Measurements from ENCODE around the gene WSCD2.

Gene WSCD2

GRCh38 chr12:108287227-108287626 is 158.1 kb downstream of the WSCD2 start:
- ChIA-PET CTCF (no interaction called here), POLR2A (no interaction called here)
- TF ChIP-seq LEF1 (IDR thresholded peaks at IDR 0.05; ENCODE audit: borderline replicate concordance): no peak
- no peak for TF ChIP-seq BHLHE40 (IDR thresholded peaks at IDR 0.05; ENCODE audit: borderline replicate concordance)
- no peak for TF ChIP-seq FOXA1 (IDR thresholded peaks at IDR 0.05)
- TF ChIP-seq CTBP1 (IDR thresholded peaks at IDR 0.05; ENCODE audit: borderline replicate concordance): no peak
- TF ChIP-seq FOXK2 (IDR thresholded peaks at IDR 0.05): no peak
- TF ChIP-seq FOXM1 (IDR thresholded peaks at IDR 0.05; ENCODE audit: borderline replicate concordance): no peak
- TF ChIP-seq NFRKB (IDR thresholded peaks at IDR 0.05): no peak
- no peak for TF ChIP-seq HDGF (IDR thresholded peaks at IDR 0.05; ENCODE audit: borderline replicate concordance)
- TF ChIP-seq ARNT (IDR thresholded peaks at IDR 0.05): no peak
- TF ChIP-seq TARDBP (IDR thresholded peaks at IDR 0.05): no peak
- TF ChIP-seq ZNF384 (IDR thresholded peaks at IDR 0.05): no peak
- no peak for TF ChIP-seq SUZ12 (IDR thresholded peaks at IDR 0.05)
- TF ChIP-seq L3MBTL2 (conservative IDR thresholded peaks at IDR 0.05): no peak
- TF ChIP-seq ELF4 (IDR thresholded peaks at IDR 0.05): no peak
- no peak for TF ChIP-seq PKNOX1 (IDR thresholded peaks at IDR 0.05)
- TF ChIP-seq SP1 (IDR thresholded peaks at IDR 0.05): no peak
- DNase-seq (ENCODE audit: extremely low spot score): no peak

DNA sequence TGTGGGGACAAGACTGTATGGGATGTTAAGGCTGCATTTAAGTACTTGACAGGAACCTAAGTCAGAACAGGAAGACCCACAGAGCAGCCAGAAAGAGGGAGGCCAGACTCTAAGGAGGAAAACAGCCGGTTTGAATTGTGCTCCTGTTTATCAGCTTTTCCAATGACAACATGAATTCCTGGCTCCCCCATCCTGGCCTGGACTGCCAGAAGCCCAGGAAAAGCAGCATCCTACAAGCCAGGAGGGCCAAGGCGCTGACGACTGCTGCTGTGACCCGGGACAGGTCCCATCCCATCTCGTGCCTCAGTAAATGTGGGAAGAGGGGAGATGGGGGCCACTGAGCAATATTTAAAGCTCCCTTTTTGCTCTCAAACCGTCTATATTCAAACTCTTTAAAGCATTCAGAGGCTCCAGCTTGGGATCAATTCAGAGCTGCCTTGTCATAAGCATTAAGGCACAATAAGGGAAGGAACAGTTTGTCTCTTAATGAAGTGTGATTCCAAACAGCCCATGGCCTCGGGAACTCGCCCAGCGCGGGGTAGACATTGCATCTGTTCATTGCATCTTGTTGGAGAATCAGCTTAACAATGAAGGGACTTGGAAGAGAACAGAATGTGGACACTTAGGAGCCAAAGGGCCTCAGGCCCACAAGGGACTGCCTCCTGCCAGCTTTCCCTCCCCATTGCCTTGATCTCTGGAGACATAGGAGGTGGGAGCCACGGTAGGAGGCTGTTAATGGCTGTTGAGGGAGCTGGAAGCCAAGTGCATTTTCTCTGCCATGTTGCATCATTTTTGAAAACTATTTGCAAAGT is 160.5 kb downstream of the WSCD2 start:
- CTCF ChIA-PET: no interaction called here
- POLR2A ChIA-PET: no interaction called here
- DNase-seq (ENCODE audit: extremely low spot score): no peak
- TF ChIP-seq ELF4 (IDR thresholded peaks at IDR 0.05): no peak
- no peak for TF ChIP-seq L3MBTL2 (conservative IDR thresholded peaks at IDR 0.05)
- no peak for TF ChIP-seq LEF1 (IDR thresholded peaks at IDR 0.05; ENCODE audit: borderline replicate concordance)
- no peak for TF ChIP-seq FOXM1 (IDR thresholded peaks at IDR 0.05; ENCODE audit: borderline replicate concordance)
- TF ChIP-seq BHLHE40 (IDR thresholded peaks at IDR 0.05; ENCODE audit: borderline replicate concordance): no peak
- TF ChIP-seq ARNT (IDR thresholded peaks at IDR 0.05): no peak
- no peak for TF ChIP-seq TARDBP (IDR thresholded peaks at IDR 0.05)
- no peak for TF ChIP-seq FOXK2 (IDR thresholded peaks at IDR 0.05)
- no peak for TF ChIP-seq PKNOX1 (IDR thresholded peaks at IDR 0.05)
- TF ChIP-seq SP1 (IDR thresholded peaks at IDR 0.05): no peak
- no peak for TF ChIP-seq FOXA1 (IDR thresholded peaks at IDR 0.05)
- TF ChIP-seq CTBP1 (IDR thresholded peaks at IDR 0.05; ENCODE audit: borderline replicate concordance): no peak
- TF ChIP-seq SUZ12 (IDR thresholded peaks at IDR 0.05): no peak
- no peak for TF ChIP-seq NFRKB (IDR thresholded peaks at IDR 0.05)

- TF ChIP-seq FOXA1 (IDR thresholded peaks at IDR 0.05) (no peak), FOXK2 (IDR thresholded peaks at IDR 0.05) (no peak), TARDBP (IDR thresholded peaks at IDR 0.05) (no peak), HDGF (IDR thresholded peaks at IDR 0.05; ENCODE audit: borderline replicate concordance) (no peak), FOXM1 (IDR thresholded peaks at IDR 0.05; ENCODE audit: borderline replicate concordance) (no peak), ARNT (IDR thresholded peaks at IDR 0.05) (no peak), SUZ12 (IDR thresholded peaks at IDR 0.05) (no peak), PKNOX1 (IDR thresholded peaks at IDR 0.05) (no peak), ZNF384 (IDR thresholded peaks at IDR 0.05) (no peak), LEF1 (IDR thresholded peaks at IDR 0.05; ENCODE audit: borderline replicate concordance) (no peak), ELF4 (IDR thresholded peaks at IDR 0.05) (no peak)
- CTCF ChIA-PET: no interaction called here
- POLR2A ChIA-PET: no interaction called here
- no peak for DNase-seq (ENCODE audit: extremely low spot score)
These were observed 166.6 kb downstream of the WSCD2 start for GRCh38 chr12:108295641-108296040.

GRCh38 chr12:108296945-108297344 is 167.9 kb downstream of the WSCD2 start:
- ChIA-PET POLR2A (no interaction called here), CTCF (no interaction called here)
- no peak for TF ChIP-seq HDGF (IDR thresholded peaks at IDR 0.05; ENCODE audit: borderline replicate concordance)
- TF ChIP-seq FOXM1 (IDR thresholded peaks at IDR 0.05; ENCODE audit: borderline replicate concordance): no peak
- TF ChIP-seq ARNT (IDR thresholded peaks at IDR 0.05): no peak
- no peak for TF ChIP-seq FOXK2 (IDR thresholded peaks at IDR 0.05)
- no peak for TF ChIP-seq FOXA1 (IDR thresholded peaks at IDR 0.05)
- no peak for TF ChIP-seq ELF4 (IDR thresholded peaks at IDR 0.05)
- no peak for TF ChIP-seq PKNOX1 (IDR thresholded peaks at IDR 0.05)
- no peak for DNase-seq (ENCODE audit: extremely low spot score)

DNA sequence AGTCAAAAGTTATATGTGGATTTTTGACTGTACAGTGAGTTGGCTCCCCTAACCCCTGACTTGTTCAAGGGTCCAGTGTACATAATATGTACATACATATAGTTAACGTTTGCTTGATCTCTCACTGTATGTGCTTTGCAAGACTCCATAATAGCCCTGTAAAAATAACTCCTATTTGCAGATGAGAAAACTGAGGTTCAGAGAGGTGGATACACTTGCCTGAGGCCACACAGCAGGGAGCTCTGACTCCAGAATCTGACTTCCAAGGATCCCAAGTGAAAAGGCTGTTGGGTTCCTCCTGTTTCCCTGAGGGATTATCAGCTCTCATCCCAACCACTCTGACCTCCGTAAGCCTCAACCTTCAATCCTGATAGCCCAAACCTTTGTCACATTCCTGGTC is 168.3 kb downstream of the WSCD2 start:
- ChIA-PET POLR2A (no interaction called here), CTCF (no interaction called here)
- TF ChIP-seq SUZ12 (IDR thresholded peaks at IDR 0.05) (no peak), PKNOX1 (IDR thresholded peaks at IDR 0.05) (no peak), NFRKB (IDR thresholded peaks at IDR 0.05) (no peak), FOXK2 (IDR thresholded peaks at IDR 0.05) (no peak), FOXM1 (IDR thresholded peaks at IDR 0.05; ENCODE audit: borderline replicate concordance) (no peak), ZNF384 (IDR thresholded peaks at IDR 0.05) (no peak), ARNT (IDR thresholded peaks at IDR 0.05) (no peak), SP1 (IDR thresholded peaks at IDR 0.05) (no peak), CTBP1 (IDR thresholded peaks at IDR 0.05; ENCODE audit: borderline replicate concordance) (no peak), HDGF (IDR thresholded peaks at IDR 0.05; ENCODE audit: borderline replicate concordance) (no peak), FOXA1 (IDR thresholded peaks at IDR 0.05) (no peak), L3MBTL2 (conservative IDR thresholded peaks at IDR 0.05) (no peak), BHLHE40 (IDR thresholded peaks at IDR 0.05; ENCODE audit: borderline replicate concordance) (no peak), LEF1 (IDR thresholded peaks at IDR 0.05; ENCODE audit: borderline replicate concordance) (no peak), ELF4 (IDR thresholded peaks at IDR 0.05) (no peak), TARDBP (IDR thresholded peaks at IDR 0.05) (no peak)

More for the DNA sequence above, 168.3 kb downstream of the WSCD2 start:
- DNase-seq (ENCODE audit: extremely low spot score): no peak

Data from HEK293T (cell line).